H1 (cell line): ENCODE results near the gene FOXK1.

ENCODE experiments used
- CTCF ChIP-seq, 3 experiments: IDR thresholded peaks; 1 replicate in 2 of 3; 2 replicates in 1 of 3; pipeline versions ENCODE4 v1.5.1 to v1.6.1; 2011; ENCODE audit warnings: low read length in 3 of 3, mild to moderate bottlenecking in 3 of 3, inconsistent platforms in 2 of 3, low read depth in 1 of 3, moderate library complexity in 1 of 3; ENCODE audit not compliant: insufficient read depth in 1 of 3; ENCODE audit errors: control extremely low read depth in 1 of 3
- MAX ChIP-seq: IDR thresholded peaks from 2 replicates; pipeline ENCODE4 v1.6.1; 2012; ENCODE audit warnings: inconsistent platforms
- PHF8 ChIP-seq: fragments of 200-600 bp; sonication (generic); conservative IDR thresholded peaks from 2 replicates; pipeline ENCODE4 v1.7.1; 2012; ENCODE audit warnings: low read depth, mild to moderate bottlenecking, inconsistent platforms, low read length, moderate library complexity
- SP1 ChIP-seq: IDR thresholded peaks from 2 replicates; pipeline ENCODE4 v1.6.1; 2011; ENCODE audit warnings: low read depth, low read length

DNA sequence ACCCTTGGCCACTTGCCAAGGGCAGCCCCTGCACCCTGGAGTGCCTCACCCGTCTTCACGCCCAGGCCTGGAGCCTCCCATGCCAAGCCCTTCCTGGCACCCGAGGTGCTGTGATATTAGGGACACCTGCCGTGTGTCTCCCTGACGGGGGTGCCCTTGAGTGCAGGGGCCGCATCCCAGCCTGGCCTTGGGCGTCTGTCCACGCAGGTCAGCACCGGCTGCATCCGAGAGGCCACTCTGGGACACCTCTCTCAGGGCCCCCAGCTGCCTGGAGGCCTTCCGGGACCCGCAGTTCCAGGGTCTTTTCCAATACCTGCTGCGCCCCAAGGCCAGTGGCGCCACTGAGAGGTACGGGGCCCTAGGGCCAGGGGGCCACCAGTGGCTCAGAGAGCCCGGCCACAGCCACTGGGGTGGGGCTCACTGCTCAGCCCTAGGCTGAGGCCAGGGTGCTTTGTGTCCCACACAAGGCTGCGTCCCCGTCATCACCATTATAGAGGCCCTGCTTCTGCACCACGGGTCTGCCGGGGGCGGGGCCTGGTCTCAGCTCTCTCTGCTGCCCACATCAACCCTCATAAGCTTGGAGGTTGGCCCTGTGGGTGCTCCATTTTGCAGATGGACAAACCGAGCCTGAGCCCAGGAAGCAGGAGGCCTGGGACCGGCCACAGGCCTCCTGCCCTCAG is 106.0 kb downstream of the FOXK1 start:
- no peak for TF ChIP-seq PHF8
- no peak for TF ChIP-seq SP1
- no peak for TF ChIP-seq MAX
- TF ChIP-seq CTCF (IDR thresholded peaks at IDR 0.05; ENCODE audit: control extremely low read depth in 1 of 3, insufficient read depth in 1 of 3, low read depth in 1 of 3, low read length in 3 of 3): no peak
